ENCODE measurements around the gene UGT2B15. TPM values are rescaled to one million over a fixed set of nuclear protein-coding genes. Genes with fewer than 3 reads are reported as not detected.
"Not testable (repeated sequence)": the region's sequence is repeated elsewhere in the genome, so short reads cannot be mapped to it uniquely, and the experiment has no call there.

Gene UGT2B15
- total RNA-seq = not detected

- DNase-seq = not testable (repeated sequence)
Measured at GRCh38 chr4:68670479-68670939, at the start of gene UGT2B15. Gene UGT2B15 (minus strand): TSS chr4:68670652. CDS start chr4:68670618, 34 bp downstream.

- no peak for DNase-seq
Measured at GRCh38 chr4:68719075-68719473, 48.6 kb upstream of the UGT2B15 start.

GRCh38 chr4:68718447-68719074 lies 48.1 kb upstream of the UGT2B15 start:
- DNase-seq = no peak

DNA sequence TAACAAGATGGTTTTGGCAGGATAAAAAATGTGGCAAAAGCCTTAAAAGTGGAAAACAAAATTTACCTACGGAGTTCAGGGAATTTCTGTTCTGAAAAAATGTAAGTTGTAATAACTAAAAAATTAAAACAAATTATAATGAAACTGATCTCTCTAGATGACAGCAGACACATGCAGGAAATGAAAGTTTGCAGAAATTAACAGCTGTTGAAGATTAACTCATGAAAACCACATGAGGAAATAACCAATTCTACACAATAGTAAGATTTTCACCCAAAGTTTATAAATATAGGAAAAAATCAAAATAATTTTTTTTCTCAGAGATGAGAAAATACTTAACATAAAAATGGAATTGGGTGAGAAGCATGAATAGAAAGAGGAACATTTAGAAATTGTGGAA lies 47.5 kb upstream of the UGT2B15 start:
- DNase-seq = no peak

GRCh38 chr4:68714400-68714799 lies 43.9 kb upstream of the UGT2B15 start:
- no peak for DNase-seq

DNA sequence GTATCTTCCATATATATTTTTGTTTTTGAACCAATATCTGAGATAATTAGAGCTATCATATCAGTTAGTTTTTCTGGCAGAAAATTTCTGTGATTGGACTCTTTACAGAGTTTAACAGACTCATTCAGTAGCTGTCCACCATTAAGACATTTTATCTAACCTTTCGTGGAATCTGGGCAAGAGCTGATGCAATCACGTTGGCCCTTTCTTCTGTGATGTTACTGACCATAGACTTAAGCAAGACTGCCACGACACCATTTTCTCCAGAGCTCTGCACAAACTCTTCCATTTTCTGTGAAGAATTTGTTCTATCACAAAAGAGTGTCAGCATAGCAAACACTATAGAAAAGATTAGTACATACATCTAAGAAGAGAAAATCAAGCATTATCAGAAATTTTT lies 41.8 kb upstream of the UGT2B15 start:
- DNase-seq = no peak

- DNase-seq = no peak
Measured at GRCh38 chr4:68708566-68708965, 38.1 kb upstream of the UGT2B15 start.

GRCh38 chr4:68703168-68703567 lies 32.7 kb upstream of the UGT2B15 start:
- DNase-seq = not testable (repeated sequence)

DNA sequence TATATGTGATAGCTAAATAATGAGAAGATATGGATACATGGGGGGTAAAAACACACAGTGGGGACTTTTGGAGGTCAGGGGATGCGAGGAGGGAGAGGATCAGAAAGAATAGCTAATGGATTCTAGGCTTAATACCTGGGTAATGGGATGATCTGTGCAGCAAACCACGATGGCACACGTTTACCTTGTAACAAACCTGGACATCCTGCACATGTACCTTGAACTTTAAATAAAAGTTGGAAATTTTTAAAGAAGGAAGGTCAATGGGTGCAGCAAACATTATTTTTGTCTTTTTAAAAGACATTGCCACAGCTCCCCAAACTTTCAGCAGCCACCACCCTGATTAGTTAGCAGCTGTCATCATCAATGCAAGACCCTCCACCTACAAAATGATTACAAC lies 29.7 kb upstream of the UGT2B15 start:
- no peak for DNase-seq

DNA sequence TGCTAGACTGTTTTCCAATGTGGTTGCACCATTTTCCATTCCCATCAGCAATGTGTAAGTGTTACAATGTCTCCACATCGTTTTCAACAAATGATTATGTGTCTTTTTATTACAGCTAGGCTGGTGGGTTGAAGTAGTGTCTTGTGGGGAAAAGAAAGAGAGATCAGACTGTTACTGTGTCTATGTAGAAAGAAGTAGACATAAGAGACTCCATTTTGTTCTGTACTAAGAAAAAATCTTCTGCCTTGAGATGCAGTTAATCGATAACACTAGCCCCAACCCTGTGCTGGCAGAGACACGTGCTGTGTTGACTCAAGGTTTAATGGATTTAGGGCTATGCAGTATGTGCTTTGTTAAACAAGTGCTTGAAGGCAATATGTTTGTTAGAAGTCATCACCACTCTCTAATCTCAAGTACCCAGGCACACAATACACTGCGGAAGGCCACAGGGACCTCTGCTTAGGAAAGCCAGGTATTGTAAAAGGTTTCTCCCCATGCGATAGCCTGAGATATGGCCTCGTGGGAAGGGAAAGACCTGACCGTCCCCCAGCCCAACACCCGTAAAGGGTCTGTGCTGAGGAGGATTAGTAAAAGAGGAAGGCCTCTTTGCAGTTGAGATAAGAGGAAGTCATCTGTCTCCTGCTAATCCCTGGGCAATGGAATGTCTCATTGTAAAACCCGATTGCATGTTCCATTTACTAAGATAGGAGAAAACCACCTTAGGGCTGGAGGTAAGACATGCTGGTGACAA lies 23.0 kb upstream of the UGT2B15 start:
- DNase-seq = no peak

GRCh38 chr4:68691186-68691585 lies 20.7 kb upstream of the UGT2B15 start:
- DNase-seq = no peak

- no peak for DNase-seq
Measured at GRCh38 chr4:68683034-68683433, 12.6 kb upstream of the UGT2B15 start.

- DNase-seq = not testable (repeated sequence)
Measured at GRCh38 chr4:68681298-68681697, 10.8 kb upstream of the UGT2B15 start.

DNA sequence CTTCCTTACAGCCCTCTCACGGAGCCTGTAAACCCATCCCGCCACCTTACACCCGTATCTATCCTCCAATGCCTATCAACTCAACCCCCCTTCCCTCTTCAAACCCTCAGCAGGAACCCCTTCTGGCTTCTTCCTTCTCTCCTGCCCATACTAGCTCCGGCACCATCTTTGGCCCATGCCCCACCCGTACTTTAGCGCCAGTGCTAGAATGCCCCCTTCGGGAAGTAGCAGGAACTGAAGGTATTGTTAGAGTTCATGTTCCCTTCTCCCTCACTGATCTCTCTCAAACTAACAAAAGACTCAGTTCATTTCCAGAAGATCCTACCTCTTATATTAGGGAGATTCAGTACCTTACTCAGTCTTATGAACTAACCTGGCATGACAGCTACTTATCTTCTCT lies 2.7 kb upstream of the UGT2B15 start:
- DNase-seq = no peak

DNA sequence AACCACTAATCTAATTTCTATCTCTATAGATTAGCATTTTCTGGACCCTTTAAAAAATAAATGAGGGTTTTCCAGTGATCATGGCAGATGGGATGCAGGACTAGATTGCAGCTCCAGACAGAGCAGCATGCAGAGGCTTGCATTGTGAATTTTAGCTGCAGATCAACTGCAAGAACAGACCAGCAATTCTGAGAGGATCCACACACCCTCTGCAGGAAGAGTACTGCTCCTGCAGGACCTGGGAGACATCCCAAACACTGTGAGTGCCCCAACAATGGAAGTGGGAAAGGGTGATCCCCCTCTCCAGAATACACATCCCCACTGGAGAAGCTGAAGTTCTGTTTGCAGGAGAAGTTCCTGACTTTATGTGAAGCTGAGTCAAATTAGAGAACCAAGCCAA lies 765 bp upstream of the UGT2B15 start:
- DNase-seq = not testable (repeated sequence)

DNA sequence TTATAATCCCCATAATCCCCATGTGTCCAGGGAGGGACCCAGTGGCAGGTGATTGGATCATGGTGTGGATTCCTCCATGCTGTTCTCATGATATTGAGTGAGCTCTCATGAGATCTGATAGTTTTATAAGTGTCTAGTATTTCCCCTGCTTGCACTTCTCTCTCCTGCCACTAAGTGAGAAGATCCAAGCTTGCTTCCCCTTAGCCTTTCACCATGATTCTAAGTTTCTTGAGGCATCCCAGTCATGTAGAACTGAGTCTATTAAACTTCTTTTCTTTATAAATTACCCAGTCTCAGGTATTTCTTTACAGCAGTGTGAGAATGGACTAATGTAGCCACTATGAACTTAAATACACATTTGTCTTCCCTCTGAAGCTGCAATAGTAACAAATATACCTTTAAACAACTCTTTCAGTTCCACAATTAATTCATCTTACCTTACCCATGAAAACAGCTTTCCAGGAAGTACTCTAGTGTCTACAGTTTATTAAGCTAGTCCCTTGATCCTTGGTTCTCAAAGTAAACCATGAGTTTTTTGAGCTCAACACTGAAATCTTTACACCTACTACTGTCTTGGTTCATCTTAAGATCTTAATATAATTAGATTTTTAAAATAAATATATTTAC lies 1.8 kb downstream of the UGT2B15 start:
- DNase-seq = not testable (repeated sequence)

GRCh38 chr4:68667551-68667950 lies 2.9 kb downstream of the UGT2B15 start:
- DNase-seq = not testable (repeated sequence)

DNA sequence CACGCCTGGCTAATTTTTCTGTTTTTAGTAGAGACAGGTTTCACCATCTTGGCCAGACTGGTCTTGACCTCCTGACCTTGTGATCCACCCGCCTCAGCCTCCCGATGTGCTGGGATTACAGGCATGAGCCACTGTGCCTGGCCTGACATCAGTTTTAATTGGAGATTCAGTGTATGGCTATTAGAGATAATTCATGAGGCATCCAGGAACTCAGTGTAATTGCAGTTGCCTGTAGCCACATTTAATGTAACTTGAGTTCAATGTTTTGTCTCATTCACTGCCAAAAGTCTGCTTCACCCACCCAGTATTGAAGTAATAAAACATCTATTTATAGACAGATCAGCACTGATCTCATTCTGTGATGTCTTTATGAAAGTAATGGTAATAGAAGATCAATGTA lies 5.7 kb downstream of the UGT2B15 start:
- peak; percentile 3 for DNase-seq

GRCh38 chr4:68662836-68663574 lies 7.4 kb downstream of the UGT2B15 start:
- DNase-seq = not testable (repeated sequence)

DNA sequence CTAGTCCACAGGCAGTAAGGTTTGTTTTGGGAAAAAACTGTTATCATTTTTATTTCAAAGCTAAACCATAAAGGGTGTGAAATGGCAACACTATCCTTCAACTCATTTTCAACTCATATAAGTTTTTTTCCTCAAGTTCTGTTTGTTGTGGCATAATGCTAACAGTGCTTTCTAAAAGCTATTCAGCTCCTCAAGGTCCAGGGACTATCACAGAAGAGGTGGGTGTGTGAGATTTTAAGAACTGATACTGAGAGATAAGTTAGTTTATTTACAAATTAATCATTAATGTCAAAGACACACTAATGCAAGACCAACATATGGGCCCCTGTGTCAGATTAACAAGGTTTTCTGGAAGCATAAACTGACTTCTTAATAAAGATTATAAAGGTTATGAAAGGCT lies 11.8 kb downstream of the UGT2B15 start:
- no peak for DNase-seq

DNA sequence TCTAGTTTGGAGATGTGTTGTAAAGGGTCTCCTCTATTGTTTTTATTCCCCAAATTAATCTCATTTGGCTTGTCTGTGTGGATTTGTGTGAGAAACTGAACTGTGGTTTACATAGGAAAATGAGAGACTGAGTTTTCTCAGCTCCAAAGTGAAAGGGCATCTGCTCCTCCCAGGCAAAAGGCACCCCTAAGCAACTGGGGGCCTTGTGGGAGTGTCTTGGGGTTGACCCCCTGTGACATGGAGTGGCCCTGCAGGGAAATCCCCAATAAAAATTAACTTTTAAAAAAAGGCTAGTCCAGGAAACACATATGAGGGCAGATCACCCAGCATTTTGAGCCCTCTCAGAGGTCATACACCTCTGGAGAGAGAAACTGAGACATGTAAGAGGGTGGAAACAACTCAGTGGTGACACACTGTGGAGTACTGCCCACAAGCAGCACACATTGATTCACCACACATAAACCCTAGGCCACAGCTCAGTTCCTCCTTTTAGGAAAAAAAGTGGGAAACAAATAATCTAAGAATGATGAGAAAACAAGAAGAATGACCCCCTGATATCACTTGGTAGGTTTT lies 13.3 kb downstream of the UGT2B15 start:
- DNase-seq = not testable (repeated sequence)

- DNase-seq = not testable (repeated sequence)
Measured at GRCh38 chr4:68656445-68656973, 13.9 kb downstream of the UGT2B15 start.
